ENCODE data around the gene AGBL4.
"Not testable (repeated sequence)": the region's sequence is repeated elsewhere in the genome, so short reads cannot be mapped to it uniquely, and the experiment has no call there.

Gene AGBL4

GRCh38 chr1:49294539-49294938 is 729.2 kb downstream of the AGBL4 start:
- no peak for DNase-seq

DNA sequence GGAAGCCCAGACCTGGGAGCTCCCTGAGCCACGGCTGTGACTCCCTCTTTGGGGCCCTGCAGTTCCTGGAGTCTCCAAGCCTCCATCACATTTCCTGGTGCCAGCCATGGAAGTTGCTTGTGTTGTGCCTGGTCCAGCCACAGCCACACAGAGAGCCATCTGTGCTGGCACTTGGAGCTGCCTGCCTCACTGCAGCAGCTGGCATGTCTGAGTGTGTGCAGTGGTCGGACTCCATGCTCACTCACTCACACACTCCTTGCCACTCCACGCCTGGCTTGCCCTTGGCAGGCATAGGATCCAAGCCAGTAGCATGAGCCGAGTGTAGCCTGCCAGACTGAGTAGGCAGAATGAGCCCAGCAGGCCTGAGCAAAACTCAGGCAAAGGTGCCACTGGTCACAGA is 730.7 kb downstream of the AGBL4 start:
- DNase-seq = no peak

DNA sequence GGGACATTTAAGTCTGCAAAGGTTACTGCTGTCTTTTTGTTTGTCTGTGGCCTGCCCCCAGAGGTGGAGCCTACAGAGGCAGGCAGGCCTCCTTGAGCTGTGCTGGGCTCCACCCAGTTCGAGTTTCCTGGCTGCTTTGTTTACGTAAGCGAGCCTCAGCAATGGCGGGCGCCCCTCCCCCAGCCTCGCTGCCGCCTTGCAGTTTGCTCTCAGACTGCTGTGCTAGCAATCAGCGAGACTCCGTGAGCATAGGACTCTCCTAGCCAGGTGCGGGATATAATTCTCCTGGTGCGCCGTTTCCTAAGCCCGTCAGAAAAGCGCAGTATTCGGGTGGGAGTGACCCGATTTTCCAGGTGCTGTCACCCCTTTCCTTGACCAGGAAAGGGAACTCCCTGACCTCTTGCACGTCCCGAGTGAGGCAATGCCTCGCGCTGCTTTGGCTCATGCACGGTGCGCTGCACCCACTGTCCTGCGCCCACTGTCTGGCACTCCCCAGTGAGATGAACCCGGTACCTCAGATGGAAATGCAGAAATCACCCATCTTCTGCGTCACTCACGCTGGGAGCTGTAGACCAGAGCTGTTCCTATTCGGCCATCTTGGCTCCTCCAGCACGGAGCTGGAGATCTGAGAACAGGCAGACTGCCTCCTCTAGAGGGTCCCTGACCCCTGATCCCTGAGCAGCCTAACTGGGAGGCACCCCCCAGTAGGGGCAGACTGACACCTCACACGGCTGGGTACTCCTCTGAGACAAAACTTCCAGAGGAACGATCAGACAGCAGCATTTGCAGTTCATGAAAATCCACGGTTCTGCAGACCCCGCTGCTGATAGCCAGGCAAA is 766.3 kb downstream of the AGBL4 start:
- DNase-seq = not testable (repeated sequence)

DNA sequence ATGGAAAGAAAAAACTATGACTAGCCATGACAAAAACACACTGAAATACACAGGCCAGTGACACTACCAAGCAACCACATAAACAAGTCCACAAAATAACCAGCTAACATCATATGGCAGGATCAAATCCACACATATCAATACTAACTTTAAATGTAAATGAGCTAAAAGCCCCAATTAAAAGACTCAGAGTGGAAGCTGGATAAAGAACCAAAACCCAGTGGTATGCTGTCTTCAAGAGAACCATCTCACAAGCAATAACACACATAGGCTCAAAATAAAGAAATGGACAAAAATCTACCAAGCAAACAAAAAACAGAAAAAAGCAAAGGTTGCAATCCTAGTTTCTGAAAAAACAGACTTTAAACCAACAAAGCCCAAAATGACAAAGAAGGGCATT is 770.8 kb downstream of the AGBL4 start:
- no peak for DNase-seq

DNA sequence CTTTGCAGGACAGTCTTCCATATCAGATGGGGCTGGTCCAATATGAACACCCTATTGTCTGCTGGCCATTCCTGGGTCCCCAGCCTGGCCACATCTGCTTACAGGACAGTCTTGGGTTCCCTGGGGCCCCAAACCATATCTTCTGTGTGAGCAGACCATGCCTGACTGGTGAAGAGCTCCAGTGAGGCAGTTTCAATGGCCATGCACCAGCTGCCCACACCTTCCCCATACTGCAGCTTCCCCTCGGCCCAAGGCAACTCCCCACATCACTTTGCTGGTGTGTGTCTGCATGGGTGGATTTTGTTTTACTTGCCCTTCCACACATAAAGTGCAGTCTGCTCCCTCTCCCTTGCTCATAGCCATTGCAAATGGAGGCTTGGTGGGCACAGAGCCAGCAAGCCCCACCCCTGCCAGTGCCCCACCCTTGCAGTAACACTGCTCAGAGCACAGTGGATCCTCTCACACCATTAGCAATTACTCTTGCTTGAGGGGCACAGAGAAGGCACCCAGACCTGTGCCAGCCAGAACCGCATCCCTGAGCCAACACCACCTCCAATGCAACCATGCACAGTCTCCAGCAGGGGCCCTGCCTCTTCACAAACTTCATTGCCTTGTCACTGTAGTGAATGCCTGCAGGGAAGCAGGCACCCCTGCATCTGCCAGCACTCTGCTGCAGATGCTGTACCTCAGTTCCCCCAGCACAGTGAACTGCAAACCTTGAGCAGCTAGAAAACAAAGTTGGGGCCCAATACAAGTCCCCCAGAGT is 772.6 kb downstream of the AGBL4 start:
- DNase-seq = no peak

GRCh38 chr1:49240709-49241221 is 783.0 kb downstream of the AGBL4 start:
- DNase-seq = no peak

- DNase-seq = no peak
Observed at GRCh38 chr1:49234988-49235387, 788.8 kb downstream of the AGBL4 start.

GRCh38 chr1:49229555-49229954 is 794.2 kb downstream of the AGBL4 start:
- no peak for DNase-seq

- no peak for DNase-seq
Observed at GRCh38 chr1:49226758-49227157, 797.0 kb downstream of the AGBL4 start.

DNA sequence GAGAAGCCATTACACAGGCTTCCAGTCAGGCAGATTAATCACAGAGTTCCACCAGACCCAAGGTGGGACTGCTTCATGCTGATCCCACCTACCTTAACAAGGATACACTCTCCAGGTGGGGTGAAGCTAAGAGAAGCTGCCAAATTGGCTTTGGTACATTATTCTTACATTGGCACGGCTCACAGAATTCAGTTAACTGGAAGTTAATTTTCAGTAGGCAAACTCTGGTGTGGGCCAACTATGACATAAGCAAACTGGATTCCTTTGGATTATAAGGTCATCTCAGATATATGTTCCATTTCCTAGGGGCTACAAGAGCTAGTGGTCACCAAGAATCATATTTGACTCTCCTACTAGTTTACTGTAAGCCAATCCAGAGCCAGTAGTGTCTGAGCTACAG is 798.3 kb downstream of the AGBL4 start:
- no peak for DNase-seq

DNA sequence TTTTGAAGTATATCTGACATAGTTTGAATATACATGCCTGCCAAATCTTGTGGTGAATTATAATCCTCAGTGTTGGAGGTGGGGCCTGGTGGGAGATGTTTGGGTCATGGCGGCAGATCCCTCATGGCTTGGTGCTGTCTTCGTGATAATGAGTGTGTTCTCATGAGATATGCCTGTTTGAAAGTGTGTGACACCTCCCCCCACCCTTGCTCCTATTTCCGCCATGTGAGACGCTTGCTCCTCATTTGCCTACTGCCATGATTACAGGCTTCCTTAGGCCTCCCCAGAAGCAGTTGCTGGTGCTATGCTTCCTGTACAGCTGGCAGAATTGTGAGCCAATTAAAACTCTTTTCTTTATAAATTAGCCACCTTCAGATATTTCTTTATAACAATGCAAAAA is 810.5 kb downstream of the AGBL4 start:
- DNase-seq = no peak

- no peak for DNase-seq
Observed at GRCh38 chr1:49208712-49209111, 815.0 kb downstream of the AGBL4 start.

DNA sequence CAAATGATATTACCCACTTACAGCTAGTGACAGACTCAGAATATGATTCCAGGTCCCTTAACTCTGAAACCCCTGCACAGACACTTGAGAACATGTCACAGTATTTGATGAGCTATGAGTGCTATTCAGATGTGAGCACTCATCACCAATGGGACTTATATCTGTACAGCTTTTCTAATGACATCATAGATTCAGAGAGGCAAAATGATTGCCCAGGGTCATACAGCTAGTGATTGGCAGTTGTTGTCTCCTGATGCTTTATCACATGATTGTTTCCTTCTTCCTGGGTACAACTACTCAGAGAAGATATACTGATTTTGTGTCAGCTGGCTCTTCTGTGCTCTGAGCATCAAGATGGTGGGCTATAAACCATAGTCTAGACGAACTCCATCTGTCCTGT is 819.0 kb downstream of the AGBL4 start:
- no peak for DNase-seq

GRCh38 chr1:49200738-49201137 is 823.0 kb downstream of the AGBL4 start:
- DNase-seq = no peak

DNA sequence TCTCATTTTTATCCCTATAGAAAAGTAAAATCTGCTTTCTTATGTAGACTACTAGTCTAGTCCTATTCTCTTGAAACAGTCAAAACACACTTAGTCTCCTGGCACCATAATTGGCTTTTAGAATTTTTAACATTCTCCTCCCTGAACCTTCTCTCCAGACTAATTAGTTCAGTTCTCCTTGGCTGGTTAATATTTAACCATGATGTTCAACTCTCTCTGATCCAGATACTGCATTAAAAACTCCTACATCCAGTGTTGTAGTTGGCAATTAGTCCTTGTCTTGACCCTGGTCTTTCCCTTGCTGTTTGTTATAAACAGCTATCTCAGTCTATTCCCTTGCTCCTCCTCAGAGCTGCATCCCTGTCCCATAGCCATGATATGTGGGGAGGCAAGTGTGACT is 824.2 kb downstream of the AGBL4 start:
- DNase-seq = no peak

GRCh38 chr1:49197081-49197480 is 826.7 kb downstream of the AGBL4 start:
- DNase-seq = no peak

GRCh38 chr1:49190138-49190537 is 833.6 kb downstream of the AGBL4 start:
- no peak for DNase-seq

DNA sequence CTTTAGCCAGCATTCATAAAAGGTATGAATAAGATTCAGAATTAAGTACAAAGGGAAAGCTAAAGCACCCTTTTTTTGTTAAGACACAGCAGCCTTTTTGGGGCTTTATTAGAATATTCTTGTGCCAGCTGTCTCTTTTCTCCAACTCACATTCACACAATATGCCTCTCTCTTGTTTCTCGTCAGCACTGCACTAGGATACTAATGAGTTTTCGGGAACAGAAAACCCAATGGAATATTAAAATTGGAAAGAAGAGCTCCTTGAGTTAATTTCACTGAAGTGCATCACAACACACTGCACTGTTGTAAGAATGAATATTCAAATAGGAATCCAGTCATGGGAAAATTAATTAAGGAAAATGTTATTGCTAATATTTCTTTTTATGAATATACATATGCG is 836.7 kb downstream of the AGBL4 start:
- no peak for DNase-seq

DNA sequence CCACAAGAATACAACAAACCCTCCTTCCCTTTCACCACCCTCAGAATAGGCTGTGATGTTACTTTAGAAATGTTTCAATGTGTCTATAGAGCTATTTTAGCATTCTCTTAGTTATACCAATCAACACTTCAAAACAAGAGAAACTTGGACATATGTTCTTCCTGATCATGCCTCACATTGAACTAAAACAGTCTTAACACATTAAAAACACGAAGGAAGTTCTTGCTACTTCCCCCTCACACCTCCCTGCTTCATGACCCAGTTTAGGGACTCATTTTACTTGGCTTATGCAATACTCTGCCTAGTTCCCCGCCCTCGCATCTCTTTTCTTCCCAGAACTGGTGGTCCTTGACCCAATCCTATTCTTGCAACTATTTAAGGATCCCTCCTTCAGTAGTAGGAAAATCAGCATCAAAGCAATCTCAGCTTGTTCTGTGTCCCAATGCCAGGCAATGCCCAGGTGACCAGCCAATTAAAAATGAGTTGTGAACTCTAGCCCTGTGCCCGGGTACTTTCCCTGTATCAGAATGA is 838.2 kb downstream of the AGBL4 start:
- no peak for DNase-seq

- DNase-seq = no peak
Observed at GRCh38 chr1:49183489-49183888, 840.3 kb downstream of the AGBL4 start.

- no peak for DNase-seq
Observed at GRCh38 chr1:49181033-49181432, 842.7 kb downstream of the AGBL4 start.

- DNase-seq = no peak
Observed at GRCh38 chr1:49171941-49172593, 851.7 kb downstream of the AGBL4 start.

- no peak for DNase-seq
Observed at GRCh38 chr1:49166031-49166430, 857.7 kb downstream of the AGBL4 start.

Measured in activated CD4-positive, alpha-beta T cell treated with anti-CD3 and anti-CD28 coated beads for 4 hours (primary cell).